Activated T-cell treated with anti-CD3 and anti-CD28 coated beads for 48 hours (primary cell): Measurements from ENCODE around the gene ZSCAN4.

ENCODE experiments used
- DNase-seq: peaks from one replicate; pipeline ENCODE4 v3.0.0-alpha.2; 2020; ENCODE audit warnings: low read depth

ZSCAN4 gene

DNA sequence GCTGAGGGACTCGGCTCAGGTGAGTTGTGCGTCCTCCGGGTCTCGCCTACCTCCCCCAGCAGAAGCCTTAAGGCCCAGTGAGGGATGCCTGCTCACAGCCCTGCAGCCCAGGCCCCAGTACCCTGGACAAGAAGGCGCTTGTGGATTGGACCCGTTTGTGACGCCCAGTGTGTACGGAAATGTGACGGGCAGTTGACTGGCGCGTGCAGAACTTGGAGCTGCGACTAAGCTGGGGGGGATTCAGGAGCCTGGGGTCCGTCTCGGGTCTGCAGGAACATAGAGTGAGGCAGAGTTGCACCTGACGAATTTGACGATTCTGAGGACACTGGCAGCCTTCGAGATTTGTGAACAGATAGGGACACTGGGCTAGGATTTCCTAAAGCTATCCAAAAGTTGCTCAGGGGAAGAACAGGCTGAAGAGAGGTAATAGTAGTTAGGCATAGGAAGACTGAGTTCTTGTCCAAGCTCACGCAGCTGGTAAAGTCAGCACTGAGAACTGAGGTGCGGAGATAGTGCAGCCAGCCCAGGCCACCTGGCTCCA lies 13.6 kb downstream of the ZSCAN4 start:
- no peak for DNase-seq

DNA sequence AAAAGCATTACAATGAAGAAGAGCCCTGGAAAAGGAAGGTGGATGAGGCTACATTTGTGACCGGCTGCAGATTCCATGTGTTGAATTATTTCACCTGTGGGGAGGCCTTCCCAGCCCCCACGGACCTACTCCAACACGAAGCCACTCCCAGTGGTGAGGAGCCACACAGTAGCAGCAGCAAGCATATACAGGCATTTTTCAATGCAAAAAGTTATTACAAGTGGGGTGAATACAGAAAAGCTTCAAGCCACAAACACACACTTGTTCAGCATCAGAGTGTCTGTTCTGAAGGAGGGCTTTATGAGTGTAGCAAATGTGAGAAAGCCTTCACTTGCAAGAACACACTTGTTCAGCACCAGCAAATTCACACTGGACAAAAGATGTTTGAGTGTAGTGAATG lies 18.0 kb downstream of the ZSCAN4 start:
- DNase-seq = no peak

DNA sequence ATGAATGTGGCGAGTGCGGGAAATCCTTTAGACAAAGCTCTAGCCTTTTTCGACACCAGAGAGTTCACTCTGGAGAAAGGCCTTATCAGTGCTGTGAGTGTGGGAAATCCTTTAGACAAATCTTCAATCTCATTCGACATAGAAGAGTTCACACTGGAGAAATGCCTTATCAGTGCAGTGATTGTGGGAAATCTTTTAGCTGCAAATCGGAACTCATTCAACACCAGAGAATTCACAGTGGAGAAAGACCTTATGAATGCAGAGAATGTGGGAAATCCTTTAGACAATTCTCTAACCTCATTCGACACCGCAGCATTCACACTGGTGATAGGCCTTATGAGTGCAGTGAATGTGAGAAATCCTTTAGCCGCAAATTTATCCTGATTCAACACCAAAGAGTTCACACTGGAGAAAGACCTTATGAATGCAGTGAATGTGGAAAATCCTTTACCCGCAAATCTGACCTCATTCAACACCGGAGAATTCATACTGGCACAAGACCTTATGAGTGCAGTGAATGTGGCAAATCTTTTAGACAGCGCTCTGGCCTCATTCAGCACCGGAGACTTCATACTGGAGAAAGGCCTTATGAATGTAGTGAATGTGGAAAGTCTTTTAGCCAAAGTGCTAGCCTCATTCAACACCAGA lies 18.8 kb downstream of the ZSCAN4 start:
- DNase-seq = no peak

DNA sequence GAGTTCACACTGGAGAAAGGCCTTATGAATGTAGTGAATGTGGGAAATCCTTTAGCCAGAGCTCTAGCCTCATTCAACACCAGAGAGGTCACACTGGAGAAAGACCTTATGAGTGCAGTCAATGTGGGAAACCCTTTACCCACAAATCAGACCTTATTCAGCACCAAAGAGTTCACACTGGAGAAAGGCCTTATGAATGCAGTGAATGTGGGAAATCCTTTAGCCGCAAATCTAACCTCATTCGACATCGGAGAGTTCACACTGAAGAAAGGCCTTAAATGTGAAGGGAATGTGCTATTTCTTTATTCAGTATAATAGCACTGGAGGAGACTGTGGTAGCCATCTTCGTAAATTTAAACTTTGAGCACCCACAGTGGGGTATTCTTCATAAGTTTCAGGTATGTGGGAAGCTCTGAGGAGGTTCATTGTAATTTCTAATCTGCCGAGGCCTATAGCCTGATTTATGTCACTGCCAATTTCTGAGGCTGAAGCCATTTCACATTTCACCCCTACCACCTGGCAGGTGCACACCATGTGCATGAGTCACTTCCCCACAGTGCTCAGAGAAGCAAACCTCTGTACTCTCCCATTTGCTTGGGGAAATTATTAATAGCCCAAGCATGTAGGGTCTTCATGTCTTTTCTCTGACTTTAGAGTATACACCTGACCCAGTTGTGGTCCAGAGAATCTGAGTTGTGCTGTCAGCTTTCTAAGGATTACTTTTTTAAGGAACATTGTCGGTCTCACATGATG lies 19.5 kb downstream of the ZSCAN4 start:
- no peak for DNase-seq

DNA sequence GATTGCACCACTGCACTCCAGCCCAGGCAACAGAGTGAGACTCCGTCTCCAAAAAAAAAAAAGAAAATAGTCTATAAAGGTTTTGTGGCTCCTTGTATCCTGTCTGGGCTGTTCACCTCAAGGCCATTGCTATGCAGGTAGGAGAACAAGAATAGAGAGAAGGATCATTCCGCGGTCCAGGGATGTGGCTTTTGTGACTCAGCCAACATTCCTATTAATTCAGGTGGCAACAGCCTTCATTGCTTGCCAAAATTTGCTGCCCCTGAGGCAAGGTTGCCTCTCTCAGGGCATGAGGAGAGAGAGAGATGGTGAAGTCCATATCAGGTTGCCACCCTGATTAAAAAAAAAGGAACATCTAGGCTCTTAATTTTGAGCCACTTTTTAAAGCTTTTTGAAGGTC lies 21.0 kb downstream of the ZSCAN4 start:
- DNase-seq = no peak

DNA sequence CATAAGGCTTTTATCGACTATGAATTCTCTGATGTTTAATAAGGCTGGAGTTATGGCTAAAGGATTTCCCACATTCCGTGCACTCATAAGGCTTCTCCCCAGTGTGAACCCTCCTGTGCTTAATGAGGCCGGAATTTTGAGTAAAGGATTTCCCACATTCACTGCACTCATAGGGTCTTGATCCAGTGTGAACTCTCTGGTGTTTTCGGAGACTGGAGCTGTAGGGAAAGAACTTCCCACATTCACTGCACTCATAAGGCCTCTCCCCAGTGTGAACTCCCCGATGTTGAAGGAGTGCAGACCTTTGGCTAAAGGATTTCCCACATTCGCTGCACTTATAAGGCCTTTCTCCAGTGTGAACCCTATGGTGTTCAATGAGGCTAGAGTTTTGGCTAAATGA lies 32.9 kb downstream of the ZSCAN4 start:
- DNase-seq = no peak

DNA sequence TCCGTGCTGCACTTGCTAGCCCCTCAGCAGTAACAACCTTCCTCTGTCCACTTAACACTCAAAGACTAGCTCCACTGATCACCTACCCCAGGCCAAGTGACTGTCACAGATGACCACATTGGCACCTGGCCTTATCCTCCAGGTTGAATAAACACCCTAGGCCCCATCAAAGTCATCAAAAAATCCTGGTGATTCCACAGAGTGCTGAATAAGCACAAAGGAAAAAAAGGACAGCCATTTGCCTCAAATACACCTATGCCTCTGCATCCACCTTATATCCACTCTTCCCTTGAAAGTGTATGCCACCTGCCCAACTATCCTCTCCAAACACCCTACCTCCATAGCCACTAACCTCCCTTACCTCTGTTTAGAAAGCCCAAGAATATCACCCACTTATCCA lies 37.6 kb downstream of the ZSCAN4 start:
- DNase-seq = no peak

DNA sequence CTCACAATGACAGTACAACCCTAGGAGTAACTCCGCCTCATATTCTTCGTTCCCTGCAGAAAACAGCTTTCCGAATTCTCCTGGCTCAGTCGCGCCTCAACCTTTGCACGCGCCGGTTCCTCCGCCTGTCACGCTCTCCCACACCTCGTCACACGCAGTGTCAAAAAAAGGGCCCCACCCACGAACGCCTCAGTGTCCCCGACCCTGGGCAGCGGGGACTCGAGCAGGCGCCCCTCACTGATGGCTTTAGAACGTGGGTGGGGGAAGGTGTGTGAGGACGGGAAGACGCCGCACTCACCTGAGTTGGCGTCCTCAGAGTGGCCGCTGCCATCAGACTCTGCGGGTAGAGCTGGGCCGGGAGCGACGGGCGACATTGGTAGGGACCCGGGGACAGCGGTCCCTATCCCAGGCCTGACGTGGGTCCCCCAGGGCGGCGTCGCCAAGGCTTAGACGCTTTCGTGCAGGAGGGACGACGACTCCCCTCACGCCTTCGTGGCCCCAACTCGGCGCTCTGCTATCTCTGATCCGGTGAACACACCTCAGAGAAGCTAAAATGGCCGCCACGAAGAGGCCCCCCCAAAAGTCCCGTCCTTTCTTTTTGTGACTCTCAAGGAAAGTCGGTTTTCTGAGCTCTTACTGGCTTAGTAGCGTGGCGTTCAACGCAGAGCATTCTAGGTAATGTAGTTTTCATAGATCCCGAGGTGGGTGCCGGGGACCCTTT lies 40.1 kb downstream of the ZSCAN4 start, which contains the start of gene ZNF154:
TSS of gene ZNF154 (minus strand) at position 564 of the 721 bp plus-strand sequence. CDS start at position 331, 233 bp downstream.
- peak; percentile 8 for DNase-seq

DNA sequence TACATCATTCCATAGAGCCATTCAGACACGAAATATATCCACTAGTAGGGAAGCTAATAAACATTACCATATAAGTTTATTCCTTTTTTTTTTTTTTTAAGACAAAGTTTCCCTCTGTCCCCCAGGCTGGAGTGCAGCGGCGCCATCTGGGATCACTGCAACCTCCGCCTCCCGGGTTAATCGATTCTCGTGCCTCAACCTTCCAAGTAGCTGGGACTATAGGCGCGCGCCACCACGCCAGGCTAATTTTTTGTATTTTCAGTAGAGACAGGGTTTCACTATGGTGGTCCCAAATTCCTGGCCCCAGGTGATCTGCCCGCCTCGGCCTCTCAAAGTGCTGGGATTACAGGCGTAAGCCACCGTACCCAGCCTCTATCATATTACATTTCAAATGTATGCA lies 40.9 kb downstream of the ZSCAN4 start:
- no peak for DNase-seq

DNA sequence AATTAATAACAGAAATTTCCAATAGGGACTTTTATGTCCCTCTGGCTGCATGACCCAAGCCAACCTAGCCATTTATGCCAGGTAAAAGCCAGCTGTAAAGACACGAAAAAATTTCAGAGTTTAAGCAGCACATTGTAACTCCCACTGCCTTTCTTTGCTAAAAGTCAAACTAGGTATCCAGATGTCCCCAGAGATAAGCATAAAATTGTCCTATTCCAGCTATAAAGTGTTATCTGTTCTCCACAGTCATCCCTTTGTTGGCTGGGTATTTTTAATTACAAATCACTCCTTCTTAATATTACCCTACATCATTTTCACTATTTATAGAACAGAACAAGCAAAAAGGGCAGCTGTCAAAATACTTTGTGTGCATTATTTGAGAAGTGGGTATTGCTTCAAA lies 43.5 kb downstream of the ZSCAN4 start:
- no peak for DNase-seq

DNA sequence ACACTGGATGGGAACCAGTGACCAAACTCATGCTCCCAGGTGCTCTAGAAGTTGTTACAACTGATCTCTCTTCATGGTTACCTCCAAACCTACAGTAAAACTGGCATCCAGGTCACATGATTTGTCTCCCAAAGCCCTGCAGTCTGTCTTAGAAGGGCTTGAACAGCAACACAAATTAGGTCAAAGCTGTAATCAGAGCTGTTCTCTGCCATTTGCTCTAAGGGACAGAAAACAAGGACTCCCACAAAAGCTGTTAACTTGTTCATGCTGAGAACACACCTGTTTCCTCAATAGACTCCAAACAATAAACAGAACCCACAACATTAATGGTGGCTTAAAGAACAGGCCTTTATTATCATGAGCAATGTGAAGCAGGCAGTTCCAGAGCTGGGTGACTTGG lies 50.7 kb downstream of the ZSCAN4 start:
- no peak for DNase-seq

DNA sequence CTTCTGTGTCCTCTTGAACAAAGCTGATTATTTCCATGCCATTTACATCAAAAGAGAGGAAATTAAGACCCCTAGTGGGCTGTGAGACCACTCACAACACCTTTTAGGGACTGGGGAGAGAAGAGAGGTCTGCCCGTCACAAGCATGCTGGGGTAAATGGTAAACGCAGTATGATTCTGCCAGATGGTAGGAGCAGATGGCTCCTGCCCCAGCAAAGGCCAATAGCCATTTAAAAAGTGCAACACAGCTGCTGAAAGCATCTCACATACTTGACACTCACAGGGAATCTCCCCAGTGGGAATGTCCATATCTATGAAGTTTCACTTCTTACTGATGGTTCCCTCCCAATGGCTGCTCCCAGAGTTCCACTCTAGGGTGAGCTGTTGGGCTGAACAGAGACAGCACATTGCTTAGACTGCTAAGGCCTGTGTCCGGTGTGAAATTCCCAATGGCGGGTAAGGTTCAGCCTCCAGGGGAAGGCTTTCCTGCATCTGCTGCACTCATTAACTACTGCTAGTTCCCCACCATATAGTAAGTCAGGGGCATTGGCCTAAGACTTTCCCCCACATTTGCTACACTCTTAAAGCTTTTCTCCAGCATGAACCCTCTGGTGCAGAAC lies 51.3 kb downstream of the ZSCAN4 start:
- no peak for DNase-seq

DNA sequence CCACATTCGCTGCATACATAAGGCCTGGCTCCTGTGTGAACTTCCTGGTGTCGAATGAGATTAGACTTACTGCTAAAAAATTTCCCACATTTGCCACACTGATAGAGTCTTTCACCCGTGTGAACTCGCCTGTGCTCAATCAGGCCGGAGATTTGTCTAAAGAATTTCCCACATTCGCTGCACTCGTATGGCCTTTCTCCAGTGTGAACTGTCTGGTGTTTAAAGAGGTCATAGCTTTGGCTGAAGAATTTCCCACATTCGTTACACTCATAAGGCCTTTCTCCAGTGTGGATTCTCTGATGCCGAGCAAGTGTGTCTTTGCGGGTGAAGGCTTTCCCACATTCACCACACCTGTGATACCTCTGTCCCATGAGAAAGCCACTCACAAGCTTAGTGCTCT lies 52.1 kb downstream of the ZSCAN4 start:
- DNase-seq = no peak
